Neural cell (in vitro differentiated cells): ENCODE data around the gene CPNE1. TPM values are rescaled to one million over a fixed set of nuclear protein-coding genes. Genes with fewer than 3 reads are reported as not detected.

Experiments used
- H2AFZ ChIP-seq: fragments of 200-600, 300-800 bp; sonication (generic), shearing (Covaris generic); 2 replicates; pipeline ENCODE4 v1.6.0; 2014; ENCODE audit warnings: low read depth, mild to moderate bottlenecking, antibody characterized with exemption, low read length, moderate library complexity
- H3F3A ChIP-seq: fragments of 200-600 bp; shearing (Covaris generic); 2 replicates; pipeline ENCODE4 v1.6.1; 2016; ENCODE audit warnings: mild to moderate bottlenecking, moderate library complexity, mixed read lengths, antibody characterized with exemption, low read length; ENCODE audit not compliant: insufficient read depth, poor library complexity, severe bottlenecking
- H3K27ac ChIP-seq: fragments of 200-600, 300-800 bp; sonication (generic), shearing (Covaris generic); 2 replicates; pipeline ENCODE4 v1.5.1; 2014; ENCODE audit warnings: mild to moderate bottlenecking, low read length, moderate library complexity
- H3K27me3 ChIP-seq: fragments of 300-800, 200-600 bp; sonication (generic), shearing (Covaris generic); 2 replicates; pipeline ENCODE4 v1.6.0; 2014; ENCODE audit warnings: mild to moderate bottlenecking, low read depth, low read length, moderate library complexity; ENCODE audit not compliant: insufficient read depth
- H3K36me3 ChIP-seq: fragments of 300-800, 200-600 bp; sonication (generic), shearing (Covaris generic); 2 replicates; pipeline ENCODE4 v1.5.1; 2014; ENCODE audit warnings: mild to moderate bottlenecking, antibody characterized with exemption, low read length, moderate library complexity; ENCODE audit not compliant: insufficient read depth
- H3K4me2 ChIP-seq: fragments of 300-800, 200-600 bp; sonication (generic), shearing (Covaris generic); 2 replicates; pipeline ENCODE4 v1.6.0; 2014; ENCODE audit warnings: mild to moderate bottlenecking, low read length
- H3K4me3 ChIP-seq: fragments of 300-800, 200-600 bp; sonication (generic), shearing (Covaris generic); 2 replicates; pipeline ENCODE4 v1.5.1; 2014; ENCODE audit warnings: mild to moderate bottlenecking, low read length, moderate library complexity
- H3K79me2 ChIP-seq: fragments of 200-600 bp; shearing (Covaris generic); replicated peaks from 2 replicates; pipeline ENCODE4 v1.6.0; 2014; ENCODE audit warnings: mild to moderate bottlenecking, low read length, moderate library complexity; ENCODE audit not compliant: insufficient read depth
- H3K9ac ChIP-seq: fragments of 300-800, 200-600 bp; sonication (generic), shearing (Covaris generic); 2 replicates; pipeline ENCODE4 v1.6.1; 2016; ENCODE audit warnings: mild to moderate bottlenecking, low read length, mixed read lengths
- H3K9me2 ChIP-seq: fragments of 200-600 bp; shearing (Covaris generic); 2 replicates; pipeline ENCODE4 v1.6.1; 2016; ENCODE audit warnings: mild to moderate bottlenecking, low read length, mixed read lengths; ENCODE audit not compliant: insufficient read depth
- H3K9me3 ChIP-seq: fragments of 200-600, 300-800 bp; sonication (generic), shearing (Covaris generic); 2 replicates; pipeline ENCODE4 v1.6.1; 2016; ENCODE audit warnings: mild to moderate bottlenecking, mixed run types, low read length, moderate library complexity, mixed read lengths
- H4K20me1 ChIP-seq: fragments of 200-600 bp; shearing (Covaris generic); 2 replicates; pipeline ENCODE4 v1.6.1; 2016; ENCODE audit warnings: mild to moderate bottlenecking, mixed run types; ENCODE audit not compliant: insufficient read depth
- CTCF ChIP-seq: fragments of 450-650 bp; IDR thresholded peaks from 2 replicates; pipeline ENCODE4 v1.5.1; 2014; ENCODE audit warnings: antibody characterized with exemption, mild to moderate bottlenecking, moderate library complexity; ENCODE audit not compliant: poor library complexity, severe bottlenecking
- EP300 ChIP-seq: fragments of 450-650 bp; conservative IDR thresholded peaks from 2 replicates; pipeline ENCODE4 v1.6.1; 2014; ENCODE audit warnings: antibody characterized with exemption, mild to moderate bottlenecking, moderate library complexity; ENCODE audit not compliant: poor library complexity, severe bottlenecking
- EZH2 ChIP-seq: fragments of 200-600, 300-800 bp; shearing (Covaris generic), sonication (generic); IDR thresholded peaks from 2 replicates; pipeline ENCODE4 v1.6.1; 2014; ENCODE audit warnings: antibody characterized with exemption, low read length, borderline replicate concordance, mild to moderate bottlenecking; ENCODE audit not compliant: insufficient read depth, poor library complexity, severe bottlenecking
- MXI1 ChIP-seq: fragments of 450-650 bp; conservative IDR thresholded peaks from 2 replicates; pipeline ENCODE4 v1.6.1; 2014; ENCODE audit warnings: antibody characterized with exemption, mild to moderate bottlenecking; ENCODE audit not compliant: poor library complexity, severe bottlenecking
- POLR2AphosphoS5 ChIP-seq: IDR thresholded peaks from 2 replicates; pipeline ENCODE4 v1.6.1; 2012
- RAD21 ChIP-seq: fragments of 450-650 bp; conservative IDR thresholded peaks from 2 replicates; pipeline ENCODE4 v1.6.1; 2014; ENCODE audit warnings: antibody characterized with exemption, mild to moderate bottlenecking, moderate library complexity
- REST ChIP-seq: IDR thresholded peaks from 2 replicates; pipeline ENCODE4 v1.6.1; 2012; ENCODE audit warnings: borderline replicate concordance
- SMC3 ChIP-seq: fragments of 450-650 bp; conservative IDR thresholded peaks from 2 replicates; pipeline ENCODE4 v1.6.1; 2014; ENCODE audit warnings: antibody characterized with exemption, mild to moderate bottlenecking, moderate library complexity; ENCODE audit not compliant: poor library complexity
- polyA plus RNA-seq: library from polyadenylated mRNA; depleted of rRNA; stranded (reverse); fragments of >200 nt; gene quantifications from 2 replicates; pipeline ENCODE4 v1.2.3, GENCODE V29; 2014

The CPNE1 gene
- polyA plus RNA-seq, 1 donor from 2014 or later, result 148 TPM

GRCh38 chr20:35702051-35702823 lies 37.5 kb upstream of the CPNE1 start:
- Histone ChIP-seq H3K79me2 (peaks cover 14% of the 10 kb centered on the region), H3K4me2 (no peak overlapping the region), H3K27ac (no peak overlapping the region), H4K20me1 (peaks cover 4% of the 10 kb centered on the region), H2AFZ (no peak overlapping the region), H3K36me3 (peaks cover 9% of the 10 kb centered on the region), H3K9me3 (no peaks in the 10 kb centered on the region), H3K4me3 (no peak overlapping the region), H3K27me3 (no peaks in the 10 kb centered on the region), H3K9ac (no peak overlapping the region), H3F3A (peaks cover 10% of the 10 kb centered on the region), H3K9me2 (no peaks in the 10 kb centered on the region)
- no peak for TF ChIP-seq REST
- TF ChIP-seq MXI1, result no peak

- Histone ChIP-seq H3K4me2 (no peak overlapping the region), H2AFZ (no peak overlapping the region), H3K27me3 (no peaks in the 10 kb centered on the region), H4K20me1 (no peaks in the 10 kb centered on the region), H3F3A (peaks cover 10% of the 10 kb centered on the region), H3K79me2 (peaks cover 14% of the 10 kb centered on the region), H3K36me3 (peaks cover 9% of the 10 kb centered on the region), H3K9me2 (no peaks in the 10 kb centered on the region), H3K27ac (no peak overlapping the region), H3K9ac (peak overlapping the region; percentile 83), H3K9me3 (no peaks in the 10 kb centered on the region), H3K4me3 (peak overlapping the region; percentile 79)
- TF ChIP-seq CTCF (no peak), RAD21 (no peak), EP300 (no peak)
Observed at GRCh38 chr20:35700625-35701148, 36.0 kb upstream of the CPNE1 start.

- peak overlapping the region; percentile 79 for H3K27ac ChIP-seq
- peak overlapping the region; percentile 87 for H3K4me2 ChIP-seq
- H3K9me2 ChIP-seq, result no peaks in the 10 kb centered on the region
- H3K4me3 ChIP-seq, result peak overlapping the region; percentile 79
- H2AFZ ChIP-seq, result peak overlapping the region; percentile 78
- peaks cover 10% of the 10 kb centered on the region for H3F3A ChIP-seq
- H3K9ac ChIP-seq, result peak overlapping the region; percentile 83
- H3K9me3 ChIP-seq, result no peaks in the 10 kb centered on the region
- H3K36me3 ChIP-seq, result peaks cover 9% of the 10 kb centered on the region
- peaks cover 14% of the 10 kb centered on the region for H3K79me2 ChIP-seq
- H4K20me1 ChIP-seq, result no peaks in the 10 kb centered on the region
- no peaks in the 10 kb centered on the region for H3K27me3 ChIP-seq
- no peak for TF ChIP-seq EZH2
- TF ChIP-seq RAD21, result no peak
- no peak for TF ChIP-seq SMC3
- no peak for TF ChIP-seq MXI1
- no peak for TF ChIP-seq EP300
- no peak for TF ChIP-seq POLR2AphosphoS5
- TF ChIP-seq CTCF, result no peak
Observed at GRCh38 chr20:35699957-35700624, 35.4 kb upstream of the CPNE1 start.
